ENCODE results near the gene NRIP1. TPM values are rescaled to one million over a fixed set of nuclear protein-coding genes. Genes with fewer than 3 reads are reported as not detected.

The NRIP1 gene
- total and polyA plus RNA-seq, 2 donors from 2014 or later = 7.4 to 60.4 TPM

- no peaks in the 10 kb centered on the region for H3K36me3 ChIP-seq (ENCODE audit: control insufficient read depth in 2 of 3, insufficient read depth in 3 of 3, low read length in 3 of 3)
- no peaks in the 10 kb centered on the region for H3K9me3 ChIP-seq (ENCODE audit: control insufficient read depth in 2 of 3, insufficient read depth in 1 of 3, low read length in 3 of 3)
- H3K9ac ChIP-seq (ENCODE audit: low read length in 3 of 3) = no peak overlapping the region
- peak in 1 of 5 donors; percentile 20 for DNase-seq
- no peak for TF ChIP-seq CTCF (IDR thresholded peaks at IDR 0.05; ENCODE audit: borderline replicate concordance, extremely low read depth, insufficient read depth)
- peak overlapping the region in 1 of 3 donors; percentile 23 for H3K4me3 ChIP-seq (ENCODE audit: low read length in 3 of 3)
- peak overlapping the region; percentile 12 to 33 for H3K27ac ChIP-seq (ENCODE audit: low read depth in 2 of 2, low read length in 2 of 2)
- H3K4me1 ChIP-seq (ENCODE audit: control insufficient read depth in 2 of 3, insufficient read depth in 2 of 3, low read depth in 1 of 3, low read length in 3 of 3) = peaks cover 0 to 41% (median 24%) of the 10 kb centered on the region in 3 donors
- intact Hi-C loops (cut with DNase I) = no loop called here
- FAIRE-seq = no peak
- H3K27me3 ChIP-seq (ENCODE audit: control insufficient read depth, insufficient read depth, low read length) = no peaks in the 10 kb centered on the region
These were observed 14.0 kb downstream of the NRIP1 start for GRCh38 chr21:15050568-15051377.

- no peak for FAIRE-seq
- H3K4me1 ChIP-seq (ENCODE audit: control insufficient read depth in 2 of 3, insufficient read depth in 2 of 3, low read depth in 1 of 3, low read length in 3 of 3) = peaks cover 0 to 4% (median 3%) of the 10 kb centered on the region in 3 donors
These were observed 19.8 kb downstream of the NRIP1 start for GRCh38 chr21:15045017-15045416.

GRCh38 chr21:15042531-15042930 is 22.3 kb downstream of the NRIP1 start:
- H3K9me3 ChIP-seq (ENCODE audit: control insufficient read depth in 2 of 3, insufficient read depth in 1 of 3, low read length in 3 of 3) = no peaks in the 10 kb centered on the region
- no peak overlapping the region for H3K9ac ChIP-seq (ENCODE audit: low read length in 3 of 3)
- peaks cover 0 to 8% (median 5%) of the 10 kb centered on the region in 3 donors for H3K36me3 ChIP-seq (ENCODE audit: control insufficient read depth in 2 of 3, insufficient read depth in 3 of 3, low read length in 3 of 3)
- H3K4me3 ChIP-seq (ENCODE audit: low read length in 3 of 3) = no peak overlapping the region
- H3K4me1 ChIP-seq (ENCODE audit: control insufficient read depth in 2 of 3, insufficient read depth in 2 of 3, low read depth in 1 of 3, low read length in 3 of 3) = peaks cover 0 to under 1% (median 0%) of the 10 kb centered on the region in 3 donors
- no peak for TF ChIP-seq CTCF (IDR thresholded peaks at IDR 0.05; ENCODE audit: borderline replicate concordance, extremely low read depth, insufficient read depth)
- FAIRE-seq = no peak
- H3K27me3 ChIP-seq (ENCODE audit: control insufficient read depth, insufficient read depth, low read length) = no peaks in the 10 kb centered on the region
- H3K27ac ChIP-seq (ENCODE audit: low read depth in 2 of 2, low read length in 2 of 2) = no peak overlapping the region
- DNase-seq = no peak
- intact Hi-C loops (cut with DNase I) = no loop called here

More at GRCh38 chr21:15045017-15045416, 19.8 kb downstream of the NRIP1 start:
- H3K4me3 ChIP-seq (ENCODE audit: low read length in 3 of 3) = no peak overlapping the region
- no peaks in the 10 kb centered on the region for H3K9me3 ChIP-seq (ENCODE audit: control insufficient read depth in 2 of 3, insufficient read depth in 1 of 3, low read length in 3 of 3)
- no peak for DNase-seq
- no peak overlapping the region for H3K9ac ChIP-seq (ENCODE audit: low read length in 3 of 3)
- intact Hi-C loops (cut with DNase I) = no loop called here
- H3K36me3 ChIP-seq (ENCODE audit: control insufficient read depth in 2 of 3, insufficient read depth in 3 of 3, low read length in 3 of 3) = peaks cover 0 to 8% (median 2%) of the 10 kb centered on the region in 3 donors
- no peak for TF ChIP-seq CTCF (IDR thresholded peaks at IDR 0.05; ENCODE audit: borderline replicate concordance, extremely low read depth, insufficient read depth)
- no peaks in the 10 kb centered on the region for H3K27me3 ChIP-seq (ENCODE audit: control insufficient read depth, insufficient read depth, low read length)
- no peak overlapping the region for H3K27ac ChIP-seq (ENCODE audit: low read depth in 2 of 2, low read length in 2 of 2)

Measured in kidney (tissue), 14 donors.